Tibial nerve (tissue), 4 donors: ENCODE data around the gene SLIT3.

Experiments
- CTCF ChIP-seq, 5 experiments: fragments of 200-600 bp in 3 of 5; fragments of 450-650 bp in 2 of 5; sonication (generic) in 3 of 5; IDR thresholded peaks; one replicate each; pipeline ENCODE4 v1.5.1; 2016 to 2019; ENCODE audit warnings: antibody characterized with exemption in 5 of 5, mild to moderate bottlenecking in 3 of 5, moderate library complexity in 2 of 5
- EP300 ChIP-seq, 2 donors: sonication (generic); formaldehyde crosslinking; IDR thresholded peaks; one replicate each; pipeline ENCODE4 v1.6.1; 2017; ENCODE audit warnings: antibody characterized with exemption in 2 of 2, mild to moderate bottlenecking in 1 of 2
- POLR2A ChIP-seq, 2 donors: fragments of 450-650 bp; IDR thresholded peaks; one replicate each; pipeline ENCODE4 v1.6.1; 2017; ENCODE audit warnings: antibody characterized with exemption in 2 of 2, mild to moderate bottlenecking in 2 of 2, moderate library complexity in 2 of 2

- TF ChIP-seq CTCF (IDR thresholded peaks at IDR 0.05): peak in 1 of 5 experiments; percentile 16
- TF ChIP-seq POLR2A (IDR thresholded peaks at IDR 0.05): no peak
- no peak for TF ChIP-seq EP300 (IDR thresholded peaks at IDR 0.05)
Measured at GRCh38 chr5:168946363-168946762, 354.6 kb downstream of the SLIT3 start.
